H9 (cell line): ENCODE measurements around the gene IL1RAPL1. TPM values are rescaled to one million over a fixed set of nuclear protein-coding genes. Genes with fewer than 3 reads are reported as not detected.

Source experiments
- DNase-seq: peaks from one replicate; pipeline ENCODE4 v3.0.0-alpha.2; 2017
- H2AFZ ChIP-seq: one replicate; pipeline ENCODE4 v1.6.1; 2013; ENCODE audit warnings: mild to moderate bottlenecking, low read length, control low read depth, moderate library complexity
- H2AK5ac ChIP-seq: 2 replicates; pipeline ENCODE4 v1.6.1; 2013; ENCODE audit warnings: low read length, control low read depth, mixed read lengths; ENCODE audit not compliant: insufficient read length
- H2BK120ac ChIP-seq: one replicate; pipeline ENCODE4 v1.6.1; 2013; ENCODE audit warnings: low read depth, mild to moderate bottlenecking, low read length, control low read depth, inconsistent platforms; ENCODE audit not compliant: poor library complexity, severe bottlenecking
- H2BK12ac ChIP-seq: 2 replicates; pipeline ENCODE4 v1.6.1; 2013; ENCODE audit warnings: low read length, control low read depth, mixed read lengths, low read depth; ENCODE audit not compliant: insufficient read length
- H2BK15ac ChIP-seq: 2 replicates; pipeline ENCODE4 v1.6.1; 2013; ENCODE audit warnings: low read depth, low read length, control low read depth
- H2BK20ac ChIP-seq: one replicate; pipeline ENCODE4 v1.6.1; 2013; ENCODE audit warnings: low read depth, mild to moderate bottlenecking, low read length, control low read depth, inconsistent platforms; ENCODE audit not compliant: poor library complexity, severe bottlenecking
- H2BK5ac ChIP-seq: 2 replicates; pipeline ENCODE4 v1.6.1; 2013; ENCODE audit warnings: low read length, control low read depth, mixed read lengths; ENCODE audit not compliant: insufficient read length
- H3K14ac ChIP-seq: 2 replicates; pipeline ENCODE4 v1.6.1; 2013; ENCODE audit warnings: low read length, control low read depth; ENCODE audit not compliant: insufficient read depth
- H3K18ac ChIP-seq: 2 replicates; pipeline ENCODE4 v1.6.1; 2013; ENCODE audit warnings: low read depth, mild to moderate bottlenecking, mixed read lengths, low read length, control low read depth; ENCODE audit not compliant: insufficient read length
- H3K23ac ChIP-seq: 2 replicates; pipeline ENCODE4 v1.6.1; 2013; ENCODE audit warnings: low read length, control low read depth, mixed read lengths, low read depth; ENCODE audit not compliant: insufficient read length
- H3K23me2 ChIP-seq: 2 replicates; pipeline ENCODE4 v1.6.1; 2013; ENCODE audit warnings: low read depth, mild to moderate bottlenecking, mixed read lengths, low read length, control low read depth; ENCODE audit not compliant: insufficient read length, poor library complexity, severe bottlenecking
- H3K27ac ChIP-seq: 2 replicates; pipeline ENCODE4 v1.5.1; 2013; ENCODE audit warnings: low read length, control low read depth, mixed read lengths, low read depth; ENCODE audit not compliant: insufficient read length
- H3K27me3 ChIP-seq: 2 replicates; pipeline ENCODE4 v1.6.1; 2013; ENCODE audit warnings: low read length, control low read depth, inconsistent platforms; ENCODE audit not compliant: insufficient read depth
- H3K4ac ChIP-seq: 2 replicates; pipeline ENCODE4 v1.6.1; 2013; ENCODE audit warnings: low read depth, mild to moderate bottlenecking, control low read depth, inconsistent platforms, low read length, moderate library complexity
- H3K4me1 ChIP-seq: 2 replicates; pipeline ENCODE4 v1.6.1; 2013; ENCODE audit warnings: low read length, control low read depth, inconsistent platforms; ENCODE audit not compliant: insufficient read depth
- H3K4me2 ChIP-seq: 2 replicates; pipeline ENCODE4 v1.6.1; 2013; ENCODE audit warnings: low read length, control low read depth, mixed read lengths; ENCODE audit not compliant: insufficient read length, insufficient read depth
- H3K56ac ChIP-seq: 2 replicates; pipeline ENCODE4 v1.6.1; 2013; ENCODE audit warnings: low read depth, mild to moderate bottlenecking, mixed read lengths, low read length, control low read depth; ENCODE audit not compliant: insufficient read length
- H3K79me1 ChIP-seq: 2 replicates; pipeline ENCODE4 v1.6.1; 2013; ENCODE audit warnings: low read depth, mild to moderate bottlenecking, moderate library complexity, low read length, control low read depth, inconsistent platforms; ENCODE audit not compliant: insufficient read depth, poor library complexity, severe bottlenecking
- H3K79me2 ChIP-seq: 2 replicates; pipeline ENCODE4 v1.6.1; 2013; ENCODE audit warnings: low read length, control low read depth, inconsistent platforms; ENCODE audit not compliant: insufficient read depth
- H3K9ac ChIP-seq: 2 replicates; pipeline ENCODE4 v1.6.1; 2013; ENCODE audit warnings: low read length, control low read depth, mixed read lengths; ENCODE audit not compliant: insufficient read length; ENCODE audit errors: extremely low read depth
- H3K9me3 ChIP-seq: one replicate; pipeline ENCODE4 v1.6.1; 2013; ENCODE audit warnings: low read depth, low read length, inconsistent platforms; ENCODE audit not compliant: control insufficient read depth
- H3T11ph ChIP-seq: one replicate; pipeline ENCODE4 v1.6.1; 2013; ENCODE audit warnings: mild to moderate bottlenecking, low read length, control low read depth, inconsistent platforms
- H4K20me1 ChIP-seq: one replicate; pipeline ENCODE4 v1.6.1; 2013; ENCODE audit not compliant: control insufficient read depth, insufficient read length, insufficient read depth
- H4K5ac ChIP-seq: 2 replicates; pipeline ENCODE4 v1.6.1; 2013; ENCODE audit warnings: low read depth, mild to moderate bottlenecking, mixed read lengths, low read length, control low read depth; ENCODE audit not compliant: insufficient read length
- H4K8ac ChIP-seq: replicated peaks from 2 replicates; pipeline ENCODE4 v1.6.1; 2013; ENCODE audit warnings: low read length, control low read depth, mixed read lengths, low read depth; ENCODE audit not compliant: insufficient read length
- H4K91ac ChIP-seq: 2 replicates; pipeline ENCODE4 v1.6.1; 2013; ENCODE audit warnings: low read depth, mild to moderate bottlenecking, moderate library complexity, mixed read lengths, low read length, control low read depth; ENCODE audit not compliant: insufficient read length
- H3K27ac Mint-ChIP-seq, 3 experiments: 2 replicates in 2 of 3; 3 replicates in 1 of 3; pipeline ENCODE4 v1.8.0; 2020 to 2021; ENCODE audit warnings: mixed read lengths in 3 of 3, mild to moderate bottlenecking in 1 of 3, moderate library complexity in 1 of 3
- H3K27me3 Mint-ChIP-seq: 2 replicates; pipeline ENCODE4 v1.8.0; 2021; ENCODE audit warnings: low read depth, mild to moderate bottlenecking, moderate library complexity, mixed read lengths
- H3K36me3 Mint-ChIP-seq, 3 experiments: 2 replicates in 2 of 3; 3 replicates in 1 of 3; pipeline ENCODE4 v1.8.0; 2020 to 2021; ENCODE audit warnings: low read depth in 3 of 3, mixed read lengths in 3 of 3; ENCODE audit not compliant: insufficient read depth in 1 of 3
- H3K4me1 Mint-ChIP-seq, 2 experiments: 2 replicates each; pipeline ENCODE4 v1.8.0; 2020; ENCODE audit warnings: mixed read lengths in 2 of 2
- H3K4me3 Mint-ChIP-seq, 2 experiments: 2 replicates in 1 of 2; 3 replicates in 1 of 2; pipeline ENCODE4 v1.8.0; 2020 to 2021; ENCODE audit warnings: mild to moderate bottlenecking in 2 of 2, mixed read lengths in 2 of 2, moderate library complexity in 1 of 2
- H3K9me3 Mint-ChIP-seq, 2 experiments: 2 replicates in 1 of 2; 3 replicates in 1 of 2; pipeline ENCODE4 v1.8.0; 2020; ENCODE audit warnings: mild to moderate bottlenecking in 2 of 2, mixed read lengths in 2 of 2, moderate library complexity in 1 of 2
- CTCF ChIP-seq: fragments of 200-600 bp; sonication (generic); conservative IDR thresholded peaks from 3 replicates; pipeline ENCODE4 v1.8.0; 2021; ENCODE audit warnings: antibody characterized with exemption, mild to moderate bottlenecking
- total RNA-seq: library from RNA; stranded (reverse); gene quantifications from 2 replicates; pipeline ENCODE4 v1.2.1, GENCODE V29; 2021

Gene IL1RAPL1
- total RNA-seq, 1 experiment from 2014 or later = 0.31 TPM

GRCh38 chrX:29012867-29013266 is 425.6 kb downstream of the IL1RAPL1 start:
- no peaks in the 10 kb centered on the region for H3K9me3 ChIP-seq
- H2BK5ac ChIP-seq = no peak overlapping the region
- H3K27me3 ChIP-seq = no peaks in the 10 kb centered on the region
- Mint-ChIP-seq H3K27me3 (no peaks in the 10 kb centered on the region), H3K27ac (no peak overlapping the region), H3K9me3 (peaks cover 19 to 39% of the 10 kb centered on the region in 2 experiments; a peak in 4 of 5 replicates), H3K36me3 (peaks cover 0 to 3% (median 0%) of the 10 kb centered on the region in 3 experiments; a peak in 1 of 7 replicates), H3K4me1 (no peaks in the 10 kb centered on the region), H3K4me3 (no peak overlapping the region)
- H3K4me2 ChIP-seq = no peak overlapping the region
- no peak overlapping the region for H4K5ac ChIP-seq
- no peaks in the 10 kb centered on the region for H4K20me1 ChIP-seq
- no peak overlapping the region for H2BK120ac ChIP-seq
- H2AFZ ChIP-seq = no peak overlapping the region
- H2BK15ac ChIP-seq = no peak overlapping the region
- H3K79me2 ChIP-seq = no peaks in the 10 kb centered on the region; the same call in 1 of the 2 replicates
- no peaks in the 10 kb centered on the region for H3K79me1 ChIP-seq
- no peak overlapping the region for H3K4ac ChIP-seq
- H3T11ph ChIP-seq = no peak overlapping the region
- no peak overlapping the region for H2BK20ac ChIP-seq
- no peak overlapping the region for H4K91ac ChIP-seq
- TF ChIP-seq CTCF = no peak
- no peak overlapping the region for H3K56ac ChIP-seq
- H2BK12ac ChIP-seq = no peak overlapping the region
- H3K4me1 ChIP-seq = no peaks in the 10 kb centered on the region
- H3K9ac ChIP-seq = no peak overlapping the region
- no peaks in the 10 kb centered on the region for H3K23me2 ChIP-seq
- no peak overlapping the region for H3K18ac ChIP-seq
- no peak for DNase-seq
- H3K14ac ChIP-seq = no peak overlapping the region
- no peak overlapping the region for H4K8ac ChIP-seq
- no peak overlapping the region for H3K27ac ChIP-seq
- H3K23ac ChIP-seq = no peak overlapping the region
- H2AK5ac ChIP-seq = no peak overlapping the region
